IPS-15b (cell line): Measurements from ENCODE around the gene TEX14.
A peak's percentile ranks its signal among the peaks of the same experiment; 100 is the strongest.

ENCODE experiments used
- H3K27me3 ChIP-seq: one replicate; pipeline ENCODE4 v1.6.1; 2013; ENCODE audit warnings: low read length; ENCODE audit not compliant: control insufficient read depth, insufficient read depth
- H3K36me3 ChIP-seq: one replicate; pipeline ENCODE4 v1.6.1; 2013; ENCODE audit warnings: low read length; ENCODE audit not compliant: control insufficient read depth, insufficient read depth
- H3K4me1 ChIP-seq: one replicate; pipeline ENCODE4 v1.6.1; 2013; ENCODE audit warnings: mild to moderate bottlenecking, low read length; ENCODE audit not compliant: control insufficient read depth, insufficient read depth
- H3K4me3 ChIP-seq: one replicate; pipeline ENCODE4 v1.5.1; 2013; ENCODE audit warnings: low read depth, low read length
- H3K9ac ChIP-seq: one replicate; pipeline ENCODE4 v1.6.1; 2013; ENCODE audit warnings: low read depth, mild to moderate bottlenecking, low read length
- H3K9me3 ChIP-seq: one replicate; pipeline ENCODE4 v1.6.1; 2013; ENCODE audit warnings: mild to moderate bottlenecking, low read length; ENCODE audit not compliant: control insufficient read depth, insufficient read depth

The TEX14 gene

GRCh38 chr17:58529275-58529674, 162.6 kb downstream of the TEX14 start:
- Histone ChIP-seq H3K4me3 (no peak overlapping the region), H3K4me1 (peaks cover 12% of the 10 kb centered on the region), H3K9ac (no peak overlapping the region), H3K36me3 (no peaks in the 10 kb centered on the region), H3K9me3 (no peaks in the 10 kb centered on the region), H3K27me3 (peaks cover 21% of the 10 kb centered on the region)

GRCh38 chr17:58528443-58528842, 163.4 kb downstream of the TEX14 start:
- H3K9ac ChIP-seq, result no peak overlapping the region
- no peaks in the 10 kb centered on the region for H3K9me3 ChIP-seq
- no peaks in the 10 kb centered on the region for H3K36me3 ChIP-seq
- H3K4me1 ChIP-seq, result peaks cover 12% of the 10 kb centered on the region
- peaks cover 18% of the 10 kb centered on the region for H3K27me3 ChIP-seq
- H3K4me3 ChIP-seq, result no peak overlapping the region

GRCh38 chr17:58527949-58528348, 163.9 kb downstream of the TEX14 start:
- H3K27me3 ChIP-seq, result peaks cover 15% of the 10 kb centered on the region
- no peaks in the 10 kb centered on the region for H3K9me3 ChIP-seq
- no peak overlapping the region for H3K4me3 ChIP-seq
- H3K9ac ChIP-seq, result no peak overlapping the region
- H3K36me3 ChIP-seq, result no peaks in the 10 kb centered on the region
- H3K4me1 ChIP-seq, result peaks cover 12% of the 10 kb centered on the region

GRCh38 chr17:58527306-58527705, 164.5 kb downstream of the TEX14 start:
- peaks cover 8% of the 10 kb centered on the region for H3K27me3 ChIP-seq
- H3K9me3 ChIP-seq, result no peaks in the 10 kb centered on the region
- H3K4me3 ChIP-seq, result no peak overlapping the region
- H3K4me1 ChIP-seq, result peaks cover 8% of the 10 kb centered on the region
- H3K9ac ChIP-seq, result no peak overlapping the region
- H3K36me3 ChIP-seq, result no peaks in the 10 kb centered on the region

- Histone ChIP-seq H3K4me3 (no peak overlapping the region), H3K9me3 (no peaks in the 10 kb centered on the region), H3K27me3 (no peaks in the 10 kb centered on the region), H3K4me1 (peaks cover 4% of the 10 kb centered on the region), H3K36me3 (no peaks in the 10 kb centered on the region), H3K9ac (no peak overlapping the region)
Measured at GRCh38 chr17:58525239-58525638, 166.6 kb downstream of the TEX14 start.

GRCh38 chr17:58521680-58522079, 170.2 kb downstream of the TEX14 start:
- H3K4me3 ChIP-seq, result no peak overlapping the region
- no peaks in the 10 kb centered on the region for H3K27me3 ChIP-seq
- peaks cover 12% of the 10 kb centered on the region for H3K4me1 ChIP-seq
- H3K9ac ChIP-seq, result no peak overlapping the region
- H3K36me3 ChIP-seq, result no peaks in the 10 kb centered on the region
- no peaks in the 10 kb centered on the region for H3K9me3 ChIP-seq

GRCh38 chr17:58520843-58521430, 170.9 kb downstream of the TEX14 start:
- peaks cover 12% of the 10 kb centered on the region for H3K4me1 ChIP-seq
- no peaks in the 10 kb centered on the region for H3K9me3 ChIP-seq
- no peaks in the 10 kb centered on the region for H3K27me3 ChIP-seq
- no peak overlapping the region for H3K4me3 ChIP-seq
- H3K9ac ChIP-seq, result no peak overlapping the region
- no peaks in the 10 kb centered on the region for H3K36me3 ChIP-seq

GRCh38 chr17:58517928-58518609, 173.8 kb downstream of the TEX14 start:
- no peaks in the 10 kb centered on the region for H3K9me3 ChIP-seq
- H3K4me1 ChIP-seq, result peaks cover 19% of the 10 kb centered on the region
- no peaks in the 10 kb centered on the region for H3K36me3 ChIP-seq
- peak overlapping the region; percentile 100 for H3K4me3 ChIP-seq
- peak overlapping the region; percentile 81 for H3K9ac ChIP-seq
- no peaks in the 10 kb centered on the region for H3K27me3 ChIP-seq

- H3K4me3 ChIP-seq, result peak overlapping the region; percentile 93
- H3K9me3 ChIP-seq, result no peaks in the 10 kb centered on the region
- no peaks in the 10 kb centered on the region for H3K27me3 ChIP-seq
- peaks cover 2% of the 10 kb centered on the region for H3K36me3 ChIP-seq
- H3K9ac ChIP-seq, result peak overlapping the region; percentile 81
- peaks cover 19% of the 10 kb centered on the region for H3K4me1 ChIP-seq
Measured at GRCh38 chr17:58517378-58517927, 174.4 kb downstream of the TEX14 start.

- Histone ChIP-seq H3K27me3 (no peaks in the 10 kb centered on the region), H3K4me1 (peaks cover 19% of the 10 kb centered on the region), H3K9ac (peak overlapping the region; percentile 81), H3K9me3 (no peaks in the 10 kb centered on the region), H3K4me3 (peak overlapping the region; percentile 93), H3K36me3 (peaks cover 6% of the 10 kb centered on the region)
Measured at GRCh38 chr17:58516644-58517377, 175.0 kb downstream of the TEX14 start.

GRCh38 chr17:58515286-58515685, 176.6 kb downstream of the TEX14 start:
- peaks cover 17% of the 10 kb centered on the region for H3K4me1 ChIP-seq
- H3K4me3 ChIP-seq, result peak overlapping the region; percentile 82
- H3K9me3 ChIP-seq, result no peaks in the 10 kb centered on the region
- no peak overlapping the region for H3K9ac ChIP-seq
- H3K36me3 ChIP-seq, result peaks cover 19% of the 10 kb centered on the region
- H3K27me3 ChIP-seq, result no peaks in the 10 kb centered on the region
